GM10266 (cell line): Measurements from ENCODE around the gene TAS2R43.
"Not testable (repeated sequence)": the region's sequence is repeated elsewhere in the genome, so short reads cannot be mapped to it uniquely, and the experiment has no call there.

Experiments
- DNase-seq: peaks from one replicate; pipeline ENCODE4 v3.0.0; 2012; ENCODE audit errors: extremely low spot score
- CTCF ChIP-seq: IDR thresholded peaks from 2 replicates; pipeline ENCODE4 v1.5.1; 2012; ENCODE audit warnings: mild to moderate bottlenecking, low read depth; ENCODE audit not compliant: control insufficient read depth, insufficient read depth; ENCODE audit errors: missing control alignments

Gene TAS2R43

GRCh38 chr12:11092128-11092527, at the start of gene TAS2R43:
Gene TAS2R43, minus strand, starts transcription at chr12:11092313. Its CDS starts 84 bp downstream, at chr12:11092229.
- no peak for DNase-seq
- TF ChIP-seq CTCF: no peak

GRCh38 chr12:11136075-11136474, 44.0 kb upstream of the TAS2R43 start:
- DNase-seq: no peak
- TF ChIP-seq CTCF: no peak

- no peak for DNase-seq
- no peak for TF ChIP-seq CTCF
Measured at GRCh38 chr12:11134305-11134704, 42.2 kb upstream of the TAS2R43 start, which contains the start of gene TAS2R30. Gene TAS2R30, minus strand, starts transcription at chr12:11134644. Its CDS starts 400 bp downstream, at chr12:11134244.

- DNase-seq: no peak
- TF ChIP-seq CTCF: no peak
Measured at GRCh38 chr12:11133816-11134215, 41.7 kb upstream of the TAS2R43 start.

GRCh38 chr12:11133162-11133561, 41.0 kb upstream of the TAS2R43 start:
- DNase-seq: no peak
- TF ChIP-seq CTCF: no peak

GRCh38 chr12:11130999-11131398, 38.9 kb upstream of the TAS2R43 start:
- no peak for DNase-seq

GRCh38 chr12:11130382-11130781, 38.3 kb upstream of the TAS2R43 start:
- no peak for TF ChIP-seq CTCF
- DNase-seq: no peak

More at GRCh38 chr12:11130999-11131398, 38.9 kb upstream of the TAS2R43 start:
- TF ChIP-seq CTCF: no peak

- DNase-seq: not testable (repeated sequence)
Measured at GRCh38 chr12:11114130-11114529, 22.0 kb upstream of the TAS2R43 start.

- DNase-seq: not testable (repeated sequence)
Measured at GRCh38 chr12:11111213-11111612, 19.1 kb upstream of the TAS2R43 start.
